Kidney (tissue), 14 donors: ENCODE results near the gene TRMU. TPM values are rescaled to one million over a fixed set of nuclear protein-coding genes. Genes with fewer than 3 reads are reported as not detected.
A peak's percentile ranks its signal among the peaks of the same experiment; 100 is the strongest.
"Not testable (repeated sequence)": the region's sequence is repeated elsewhere in the genome, so short reads cannot be mapped to it uniquely, and the experiment has no call there.

Experiments
- DNase-seq, 5 donors: peaks; one replicate each; pipeline ENCODE4 v3.0.0-alpha.2; 2013 to 2020
- FAIRE-seq: peaks from 2 replicates; lab custom pipeline; 2012; peaks lifted over from hg19 to GRCh38; lab: Jason Lieb, UNC
- H3K27ac ChIP-seq, 2 donors: one replicate each; pipeline ENCODE4 v1.7.0; 2013; ENCODE audit warnings: low read depth in 2 of 2, low read length in 2 of 2, inconsistent platforms in 1 of 2
- H3K27me3 ChIP-seq: one replicate; pipeline ENCODE4 v1.7.1; 2013; ENCODE audit warnings: low read length, inconsistent platforms; ENCODE audit not compliant: control insufficient read depth, insufficient read depth
- H3K36me3 ChIP-seq, 3 donors: one replicate each; pipeline versions ENCODE4 v1.7.0 to v1.7.1; 2013; ENCODE audit warnings: low read length in 3 of 3, control low read depth in 1 of 3, inconsistent platforms in 1 of 3; ENCODE audit not compliant: insufficient read depth in 3 of 3, control insufficient read depth in 2 of 3
- H3K4me1 ChIP-seq, 3 donors: one replicate each; pipeline versions ENCODE4 v1.7.0 to v1.7.1; 2013; ENCODE audit warnings: low read length in 3 of 3, inconsistent platforms in 1 of 3, low read depth in 1 of 3; ENCODE audit not compliant: control insufficient read depth in 2 of 3, insufficient read depth in 2 of 3
- H3K4me3 ChIP-seq, 3 donors: one replicate each; pipeline versions ENCODE4 v1.7.0 to v1.8.1; 2013; ENCODE audit warnings: low read length in 3 of 3, control low read depth in 1 of 3, inconsistent platforms in 1 of 3
- H3K9ac ChIP-seq, 3 donors: one replicate each; pipeline versions ENCODE4 v1.7.0 to v1.7.1; 2013; ENCODE audit warnings: low read length in 3 of 3, control low read depth in 1 of 3, inconsistent platforms in 1 of 3
- H3K9me3 ChIP-seq, 3 donors: one replicate each; pipeline versions ENCODE4 v1.7.0 to v1.7.1; 2013; ENCODE audit warnings: low read length in 3 of 3, control low read depth in 1 of 3, inconsistent platforms in 1 of 3; ENCODE audit not compliant: control insufficient read depth in 2 of 3, insufficient read depth in 1 of 3
- intact Hi-C: fragments of 100-400 bp; cut with DNase I; formaldehyde crosslinking; loops from one replicate; pipeline ENCODE4 v1.11.1; 2022
- polyA plus RNA-seq: library from polyadenylated mRNA; stranded (reverse); fragments of 350-450 nt; fragmentation: Illumina TruSeq; extraction: RNeasy Lipid Tissue Mini Kit (QIAGEN cat#74804); gene quantifications from one replicate; pipeline ENCODE4 v1.2.3, GENCODE V29; 2014; ENCODE audit warnings: low read depth, low replicate concordance; ENCODE audit not compliant: insufficient read depth
- total RNA-seq: library from RNA; stranded (reverse); fragmentation: NEBNext Ultra II Directional; extraction: Animal tissue kit (Norgen Biotek cat#: 25700); gene quantifications from one replicate; pipeline ENCODE4 v1.2.1, GENCODE V29; 2021
- TF ChIP-seq, protein P1 (sequence below): IDR thresholded peaks from 3 replicates; pipeline ENCODE4 v1.5.1; 2012; ENCODE audit warnings: mild to moderate bottlenecking, moderate library complexity, borderline replicate concordance; ENCODE audit not compliant: insufficient read depth; ENCODE audit errors: extremely low read depth
- donor health status: control.
- donor health status: control.
- donor health status: control.
- donor health status: control.
- donor health status: control.
- donor health status: DM: yes; HTN: yes; CAD: no.
- donor health status: Normal renal cell carcinoma (clear cell type).

Gene TRMU
- total and polyA plus RNA-seq, 2 donors from 2014 or later: 40.5 to 41.1 TPM

DNA sequence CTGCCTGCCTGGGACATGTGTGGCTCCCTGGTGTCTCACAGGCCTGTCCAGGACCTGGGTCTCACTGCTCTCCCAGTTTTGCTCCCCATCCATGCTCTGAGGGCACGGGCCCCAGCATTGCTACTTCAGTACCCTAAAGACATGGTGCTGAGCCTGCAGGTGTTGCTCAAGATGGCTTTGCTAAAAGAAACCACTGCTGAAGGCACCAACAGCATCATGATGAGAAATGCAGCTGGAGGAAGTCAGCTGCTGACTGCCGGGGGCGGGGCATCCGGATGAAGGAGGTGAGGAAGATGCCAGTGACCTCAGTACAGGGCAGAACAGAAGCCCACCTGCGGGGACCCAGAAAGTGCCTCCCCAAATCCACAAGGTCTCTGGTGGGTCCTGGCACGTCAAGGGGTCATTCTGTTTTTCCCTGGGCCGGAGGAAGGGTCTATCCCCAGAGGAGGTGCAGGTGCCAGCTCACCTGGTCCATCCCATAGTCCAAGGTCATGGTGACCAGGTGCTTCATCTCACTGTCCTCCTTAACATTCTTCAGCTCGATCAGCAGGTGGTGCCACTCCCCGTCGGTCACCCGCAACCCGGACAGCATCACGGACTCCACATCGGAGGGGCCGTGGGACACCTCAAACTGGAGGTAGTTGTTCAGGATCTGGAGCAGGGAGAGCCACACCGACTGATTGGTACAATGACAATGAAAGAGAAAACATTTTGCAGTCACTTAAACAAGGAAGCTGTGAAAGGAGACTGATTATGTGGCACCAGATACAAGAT is 63.9 kb downstream of the TRMU start:
- H3K27me3 ChIP-seq: no peaks in the 10 kb centered on the region
- intact Hi-C loops: no loop called here
- H3K9me3 ChIP-seq: no peaks in the 10 kb centered on the region
- H3K4me3 ChIP-seq: no peak overlapping the region
- H3K9ac ChIP-seq: no peak overlapping the region
- H3K36me3 ChIP-seq: peaks cover 0 to 7% (median 0%) of the 10 kb centered on the region in 3 donors
- H3K4me1 ChIP-seq: no peaks in the 10 kb centered on the region
- TF ChIP-seq, protein P1, sequence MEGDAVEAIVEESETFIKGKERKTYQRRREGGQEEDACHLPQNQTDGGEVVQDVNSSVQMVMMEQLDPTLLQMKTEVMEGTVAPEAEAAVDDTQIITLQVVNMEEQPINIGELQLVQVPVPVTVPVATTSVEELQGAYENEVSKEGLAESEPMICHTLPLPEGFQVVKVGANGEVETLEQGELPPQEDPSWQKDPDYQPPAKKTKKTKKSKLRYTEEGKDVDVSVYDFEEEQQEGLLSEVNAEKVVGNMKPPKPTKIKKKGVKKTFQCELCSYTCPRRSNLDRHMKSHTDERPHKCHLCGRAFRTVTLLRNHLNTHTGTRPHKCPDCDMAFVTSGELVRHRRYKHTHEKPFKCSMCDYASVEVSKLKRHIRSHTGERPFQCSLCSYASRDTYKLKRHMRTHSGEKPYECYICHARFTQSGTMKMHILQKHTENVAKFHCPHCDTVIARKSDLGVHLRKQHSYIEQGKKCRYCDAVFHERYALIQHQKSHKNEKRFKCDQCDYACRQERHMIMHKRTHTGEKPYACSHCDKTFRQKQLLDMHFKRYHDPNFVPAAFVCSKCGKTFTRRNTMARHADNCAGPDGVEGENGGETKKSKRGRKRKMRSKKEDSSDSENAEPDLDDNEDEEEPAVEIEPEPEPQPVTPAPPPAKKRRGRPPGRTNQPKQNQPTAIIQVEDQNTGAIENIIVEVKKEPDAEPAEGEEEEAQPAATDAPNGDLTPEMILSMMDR: no peak
- no peak for DNase-seq
- H3K27ac ChIP-seq: no peak overlapping the region
- FAIRE-seq: no peak

DNA sequence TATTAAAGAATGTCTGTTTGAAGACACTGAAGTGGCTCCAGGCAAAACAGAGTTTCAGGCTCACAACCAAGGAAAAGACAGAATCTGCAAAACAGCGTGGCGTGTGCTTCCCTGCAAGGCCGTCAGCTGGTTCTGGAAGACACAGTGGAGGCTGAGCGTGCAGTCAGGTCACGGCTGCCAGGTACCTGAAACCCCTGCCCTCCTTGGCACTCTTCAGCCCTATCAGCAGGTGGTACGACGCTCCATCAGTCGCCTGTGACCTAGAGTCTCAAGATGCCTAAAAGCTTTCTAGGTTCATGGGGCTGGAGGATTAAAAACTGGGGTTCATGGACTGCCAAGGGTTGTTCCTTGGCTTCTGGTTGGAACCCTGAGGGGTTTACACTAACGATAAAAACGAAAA is 65.9 kb downstream of the TRMU start:
- DNase-seq (peak in 1 of 5 donors; percentile 46), FAIRE-seq (no peak)
- Histone ChIP-seq H3K36me3 (peaks cover 0 to 4% (median 0%) of the 10 kb centered on the region in 3 donors), H3K4me1 (no peaks in the 10 kb centered on the region), H3K27ac (no peak overlapping the region), H3K9me3 (no peaks in the 10 kb centered on the region), H3K27me3 (no peaks in the 10 kb centered on the region), H3K4me3 (no peak overlapping the region), H3K9ac (no peak overlapping the region)
- TF ChIP-seq, protein P1: no peak
- intact Hi-C loops: no loop called here

DNA sequence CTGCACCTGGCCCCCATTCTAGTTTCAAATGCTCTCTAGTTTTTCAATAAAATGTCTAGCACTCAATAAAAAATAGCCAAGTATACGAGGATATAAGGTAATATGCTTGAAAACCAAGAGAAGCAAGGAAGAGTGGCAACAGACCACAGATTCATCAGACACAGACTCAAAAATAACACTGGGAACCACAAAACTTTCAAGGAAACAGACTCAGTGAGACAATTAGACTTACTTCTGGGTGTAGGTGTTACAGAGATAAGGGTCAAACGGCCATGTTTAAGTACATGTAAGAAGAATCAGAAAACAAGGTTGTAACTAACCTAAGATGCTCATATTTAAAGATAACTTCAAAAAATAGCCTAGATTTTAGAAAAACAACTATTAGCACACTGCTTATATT is 67.0 kb downstream of the TRMU start:
- H3K9me3 ChIP-seq: no peaks in the 10 kb centered on the region
- intact Hi-C loops: no loop called here
- DNase-seq: no peak
- H3K4me3 ChIP-seq: no peak overlapping the region
- no peak overlapping the region for H3K9ac ChIP-seq
- TF ChIP-seq, protein P1: no peak
- no peak for FAIRE-seq
- H3K27me3 ChIP-seq: no peaks in the 10 kb centered on the region
- peaks cover 0 to 4% (median 0%) of the 10 kb centered on the region in 3 donors for H3K36me3 ChIP-seq
- H3K27ac ChIP-seq: no peak overlapping the region
- H3K4me1 ChIP-seq: no peaks in the 10 kb centered on the region

DNA sequence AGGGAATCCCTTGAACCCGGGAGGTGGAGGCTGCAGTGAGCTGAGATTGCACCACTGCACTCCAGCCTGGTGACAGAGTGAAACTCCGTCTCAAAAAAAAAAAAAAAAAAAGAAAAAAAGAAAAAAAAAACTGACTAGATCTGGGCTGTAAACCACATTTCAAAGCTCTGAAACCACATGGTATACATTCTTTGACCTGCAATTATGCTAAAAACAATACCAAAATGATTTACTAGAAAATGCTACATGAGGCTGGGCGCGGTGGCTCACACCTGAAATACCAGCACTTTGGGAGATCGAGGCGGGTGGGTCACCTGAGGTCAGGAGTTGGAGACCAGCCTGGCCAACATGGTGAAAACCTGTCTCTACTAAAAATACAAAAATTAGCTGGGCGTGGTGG is 68.4 kb downstream of the TRMU start:
- H3K4me3 ChIP-seq, H3K27ac ChIP-seq, H3K9ac ChIP-seq, H3K36me3 ChIP-seq, H3K4me1 ChIP-seq, DNase-seq, H3K27me3 ChIP-seq, H3K9me3 ChIP-seq, intact Hi-C loops, FAIRE-seq: not testable (repeated sequence)
